Ascending aorta (tissue), 2 donors: ENCODE results near the gene EXOSC9. TPM values are rescaled to one million over a fixed set of nuclear protein-coding genes. Genes with fewer than 3 reads are reported as not detected.

Experiments
- DNase-seq, 2 donors: peaks; one replicate each; pipeline ENCODE4 v3.0.0-alpha.2; 2019; ENCODE audit warnings: low spot score in 2 of 2
- H3K27ac ChIP-seq, 2 donors: fragments of 200-600 bp; sonication (generic); one replicate each; pipeline ENCODE4 v1.5.1; 2016 to 2017; ENCODE audit warnings: mild to moderate bottlenecking in 1 of 2
- H3K27me3 ChIP-seq: fragments of 200-600 bp; sonication (generic); one replicate; pipeline ENCODE4 v1.5.1; 2017
- H3K36me3 ChIP-seq, 2 donors: fragments of 200-600 bp; sonication (generic); one replicate each; pipeline ENCODE4 v1.5.1; 2016
- H3K4me1 ChIP-seq, 2 donors: fragments of 200-600 bp; sonication (generic); one replicate each; pipeline ENCODE4 v1.5.1; 2016 to 2017; ENCODE audit warnings: mild to moderate bottlenecking in 1 of 2
- H3K4me3 ChIP-seq, 2 donors: fragments of 200-600 bp; sonication (generic); one replicate each; pipeline ENCODE4 v1.5.1; 2016 to 2017; ENCODE audit warnings: mild to moderate bottlenecking in 1 of 2
- H3K9me3 ChIP-seq, 2 donors: fragments of 200-600 bp; sonication (generic); one replicate each; pipeline ENCODE4 v1.5.1; 2016
- CTCF ChIP-seq, 3 experiments: fragments of 200-600 bp in 2 of 3; fragments of 450-650 bp in 1 of 3; sonication (generic) in 2 of 3; IDR thresholded peaks; one replicate each; pipeline ENCODE4 v1.5.1; 2016 to 2019; ENCODE audit warnings: antibody characterized with exemption in 3 of 3, mild to moderate bottlenecking in 1 of 3, moderate library complexity in 1 of 3
- intact Hi-C: fragments of 100-400 bp; cut with DNase I; formaldehyde crosslinking; loops from one replicate; pipeline ENCODE4 v1.15.1; 2023
- total RNA-seq: library from RNA; depleted of rRNA; stranded (reverse); fragments of >200 nt; gene quantifications from one replicate; pipeline ENCODE4 v1.1.0, GENCODE V29; 2016

EXOSC9 gene
- total RNA-seq, 1 donor from 2014 or later = 11.9 TPM

- no peak for DNase-seq
- Histone ChIP-seq H3K27me3 (no peaks in the 10 kb centered on the region), H3K27ac (no peak overlapping the region), H3K4me1 (no peaks in the 10 kb centered on the region), H3K9me3 (no peaks in the 10 kb centered on the region), H3K36me3 (no peaks in the 10 kb centered on the region), H3K4me3 (no peak overlapping the region)
- intact Hi-C loops = no loop called here
- no peak for TF ChIP-seq CTCF (IDR thresholded peaks at IDR 0.05)
Measured at GRCh38 chr4:121771869-121772268, 29.3 kb upstream of the EXOSC9 start.

- Histone ChIP-seq H3K4me1 (no peaks in the 10 kb centered on the region), H3K9me3 (no peaks in the 10 kb centered on the region), H3K27ac (no peak overlapping the region), H3K4me3 (no peak overlapping the region), H3K27me3 (no peaks in the 10 kb centered on the region), H3K36me3 (no peaks in the 10 kb centered on the region)
- no peak for TF ChIP-seq CTCF (IDR thresholded peaks at IDR 0.05)
- intact Hi-C loops = no loop called here
- DNase-seq = no peak
Measured at GRCh38 chr4:121773883-121774282, 27.2 kb upstream of the EXOSC9 start.

- Histone ChIP-seq H3K36me3 (no peaks in the 10 kb centered on the region), H3K9me3 (no peaks in the 10 kb centered on the region), H3K27ac (no peak overlapping the region), H3K4me3 (no peak overlapping the region), H3K4me1 (no peaks in the 10 kb centered on the region), H3K27me3 (no peaks in the 10 kb centered on the region)
- DNase-seq = no peak
- TF ChIP-seq CTCF (IDR thresholded peaks at IDR 0.05) = no peak
- intact Hi-C loops = no loop called here
Measured at GRCh38 chr4:121776610-121777401, 24.3 kb upstream of the EXOSC9 start.

- H3K36me3 ChIP-seq = no peaks in the 10 kb centered on the region
- no peak overlapping the region for H3K27ac ChIP-seq
- intact Hi-C loops = no loop called here
- no peaks in the 10 kb centered on the region for H3K9me3 ChIP-seq
- H3K27me3 ChIP-seq = no peaks in the 10 kb centered on the region
- no peak for DNase-seq
- TF ChIP-seq CTCF (IDR thresholded peaks at IDR 0.05) = no peak
- no peaks in the 10 kb centered on the region for H3K4me1 ChIP-seq
- H3K4me3 ChIP-seq = no peak overlapping the region
Measured at GRCh38 chr4:121777625-121778024, 23.5 kb upstream of the EXOSC9 start.

GRCh38 chr4:121778991-121779628, 22.0 kb upstream of the EXOSC9 start:
- Histone ChIP-seq H3K27me3 (no peaks in the 10 kb centered on the region), H3K27ac (no peak overlapping the region), H3K4me3 (no peak overlapping the region), H3K9me3 (no peaks in the 10 kb centered on the region), H3K36me3 (no peaks in the 10 kb centered on the region), H3K4me1 (no peaks in the 10 kb centered on the region)
- no peak for TF ChIP-seq CTCF (IDR thresholded peaks at IDR 0.05)
- intact Hi-C loops = no loop called here
- no peak for DNase-seq
